GM23338 (cell line): ENCODE measurements around the gene MEGF11. TPM values are rescaled to one million over a fixed set of nuclear protein-coding genes. Genes with fewer than 3 reads are reported as not detected.
A peak's percentile ranks its signal among the peaks of the same experiment; 100 is the strongest.

ENCODE experiments used
- ATAC-seq: fragments of 200-7000 bp; cut with Tn5 transposase; 3 replicates; pipeline ENCODE4 v1.9.1; 2020
- DNase-seq: peaks from one replicate; pipeline ENCODE4 v3.0.0-alpha.2; 2015; ENCODE audit warnings: low spot score
- H2AFZ ChIP-seq: fragments of 200-600 bp; sonication (generic); 2 replicates; pipeline ENCODE4 v1.8.0; 2016; ENCODE audit warnings: antibody characterized with exemption, mild to moderate bottlenecking, moderate library complexity
- H3F3A ChIP-seq: fragments of 200-600 bp; sonication (generic); replicated peaks from 2 replicates; pipeline ENCODE4 v1.8.0; 2017; ENCODE audit warnings: antibody characterized with exemption, mixed run types, low read depth
- H3K27ac ChIP-seq: fragments of 200-600 bp; sonication (generic); 2 replicates; pipeline ENCODE4 v1.6.1; 2016; ENCODE audit warnings: low read depth
- H3K27me3 ChIP-seq: fragments of 200-600 bp; sonication (generic); 2 replicates; pipeline ENCODE4 v1.8.0; 2016; ENCODE audit warnings: mild to moderate bottlenecking, mixed run types, moderate library complexity; ENCODE audit not compliant: insufficient read depth
- H3K36me3 ChIP-seq: fragments of 200-600 bp; sonication (generic); 2 replicates; pipeline ENCODE4 v1.8.0; 2016; ENCODE audit warnings: mild to moderate bottlenecking; ENCODE audit not compliant: insufficient read depth
- H3K4me1 ChIP-seq: fragments of 200-600 bp; sonication (generic); 2 replicates; pipeline ENCODE4 v1.8.0; 2016; ENCODE audit warnings: mild to moderate bottlenecking, moderate library complexity; ENCODE audit not compliant: insufficient read depth
- H3K4me2 ChIP-seq: fragments of 200-600 bp; sonication (generic); 2 replicates; pipeline ENCODE4 v1.7.1; 2017; ENCODE audit warnings: mixed run types
- H3K4me3 ChIP-seq: fragments of 200-600 bp; sonication (generic); 2 replicates; pipeline ENCODE4 v1.6.1; 2016; ENCODE audit warnings: mixed run types
- H3K79me2 ChIP-seq: fragments of 200-600 bp; sonication (generic); replicated peaks from 2 replicates; pipeline ENCODE4 v1.8.0; 2017; ENCODE audit warnings: mild to moderate bottlenecking; ENCODE audit not compliant: insufficient read depth
- H3K9me2 ChIP-seq: fragments of 200-600 bp; sonication (generic); 2 replicates; pipeline ENCODE4 v1.8.0; 2017; ENCODE audit not compliant: insufficient read depth
- H4K20me1 ChIP-seq: fragments of 200-600 bp; sonication (generic); replicated peaks from 2 replicates; pipeline ENCODE4 v1.8.0; 2017; ENCODE audit warnings: mild to moderate bottlenecking; ENCODE audit not compliant: insufficient read depth
- H3K27ac Mint-ChIP-seq: 2 replicates; pipeline ENCODE4 v1.8.0; 2020; ENCODE audit warnings: inconsistent platforms, mild to moderate bottlenecking, moderate library complexity, mixed read lengths
- H3K27me3 Mint-ChIP-seq: 3 replicates; pipeline ENCODE4 v1.8.0; 2022; ENCODE audit warnings: low read depth, mild to moderate bottlenecking, moderate library complexity, mixed read lengths, inconsistent platforms; ENCODE audit not compliant: insufficient read depth, poor library complexity
- H3K36me3 Mint-ChIP-seq: 3 replicates; pipeline ENCODE4 v1.8.0; 2021; ENCODE audit warnings: low read depth, mild to moderate bottlenecking, inconsistent platforms, moderate library complexity, mixed read lengths
- H3K4me1 Mint-ChIP-seq: 3 replicates; pipeline ENCODE4 v1.8.0; 2020; ENCODE audit warnings: mild to moderate bottlenecking, inconsistent platforms, mixed read lengths
- H3K4me3 Mint-ChIP-seq: 3 replicates; pipeline ENCODE4 v1.8.0; 2021; ENCODE audit warnings: moderate library complexity, mild to moderate bottlenecking, inconsistent platforms, mixed read lengths
- H3K9me3 Mint-ChIP-seq: 3 replicates; pipeline ENCODE4 v1.8.0; 2020; ENCODE audit warnings: moderate library complexity, mild to moderate bottlenecking, inconsistent platforms, mixed read lengths
- CTCF ChIP-seq, 2 experiments: fragments of 200-600 bp in 1 of 2; sonication (generic) in 1 of 2; conservative IDR thresholded peaks; 2 replicates each; pipeline versions ENCODE4 v1.5.1 to v1.6.1; 2016 to 2017; ENCODE audit warnings: antibody characterized with exemption in 2 of 2, low read depth in 2 of 2, mild to moderate bottlenecking in 2 of 2, moderate library complexity in 1 of 2
- ETS1 ChIP-seq: IDR thresholded peaks from 2 replicates; pipeline ENCODE4 v1.6.1; 2016; ENCODE audit warnings: antibody characterized with exemption
- EZH2 ChIP-seq: fragments of 200-600 bp; sonication (generic); IDR thresholded peaks from one replicate; pipeline ENCODE4 v1.8.0; 2017; ENCODE audit warnings: antibody characterized with exemption, mild to moderate bottlenecking, low read depth; ENCODE audit not compliant: unreplicated experiment
- EZH2phosphoT487 ChIP-seq: fragments of 200-600 bp; sonication (generic); IDR thresholded peaks from one replicate; pipeline ENCODE4 v1.8.1; 2018; ENCODE audit warnings: antibody characterized with exemption; ENCODE audit not compliant: unreplicated experiment
- NANOG ChIP-seq: IDR thresholded peaks from 2 replicates; pipeline ENCODE4 v1.6.1; 2016; ENCODE audit warnings: antibody characterized with exemption, borderline replicate concordance
- POLR2AphosphoS5 ChIP-seq: IDR thresholded peaks from 2 replicates; pipeline ENCODE4 v1.6.1; 2016; ENCODE audit warnings: antibody characterized with exemption, low read depth
- REST ChIP-seq: IDR thresholded peaks from one replicate; pipeline ENCODE4 v1.6.1; 2018; ENCODE audit warnings: antibody characterized with exemption; ENCODE audit not compliant: unreplicated experiment
- STAT1 ChIP-seq: IDR thresholded peaks from one replicate; pipeline ENCODE4 v1.6.1; 2016; ENCODE audit warnings: antibody characterized with exemption; ENCODE audit not compliant: unreplicated experiment
- ZNF114 ChIP-seq: fragments of 250-450 bp; sonication (Bioruptor Pico); IDR thresholded peaks from 2 replicates; pipeline ENCODE4 v1.5.0; 2020; ENCODE audit warnings: mild to moderate bottlenecking, moderate library complexity
- ZNF331 ChIP-seq: fragments of 250-450 bp; sonication (Bioruptor Pico); IDR thresholded peaks from 2 replicates; pipeline ENCODE4 v1.5.0; 2020; ENCODE audit warnings: low read depth, mild to moderate bottlenecking, moderate library complexity
- polyA plus RNA-seq: library from polyadenylated mRNA; unstranded; fragments of >200 nt; fragmentation: Nextera tagmentation; extraction: Ambion mirVana; gene quantifications from 2 replicates; pipeline ENCODE4 v1.2.1, GENCODE V29; 2016
- total RNA-seq: library from RNA; depleted of rRNA; stranded (reverse); fragments of >200 nt; shearing (Covaris generic); gene quantifications from 2 replicates; pipeline ENCODE4 v1.2.3, GENCODE V29; 2014

Gene MEGF11
- total and polyA plus RNA-seq, 2 experiments from 2014 or later: 1.3 to 1.9 TPM

GRCh38 chr15:66241908-66242285 is 11.7 kb downstream of the MEGF11 start:
- H3K9me3 Mint-ChIP-seq: no peaks in the 10 kb centered on the region
- TF ChIP-seq ZNF114 (CRISPR knock-in tag): no peak
- Histone ChIP-seq H3K9me2 (0 out of 2 replicates have a peak, but pooled peaks cover 8% of the 10 kb centered on the region), H3K79me2 (no peaks in the 10 kb centered on the region), H3F3A (no peaks in the 10 kb centered on the region), H2AFZ (no peak overlapping the region), H3K4me1 (0 out of 2 replicates have a peak, but pooled peaks cover 9% of the 10 kb centered on the region), H3K36me3 (no peaks in the 10 kb centered on the region), H3K27me3 (no peaks in the 10 kb centered on the region), H3K4me3 (no peak overlapping the region), H4K20me1 (no peaks in the 10 kb centered on the region), H3K4me2 (no peak overlapping the region), H3K27ac (no peak overlapping the region)
- H3K4me3 Mint-ChIP-seq: no peak overlapping the region
- peaks cover 9% of the 10 kb centered on the region for H3K27me3 Mint-ChIP-seq
- DNase-seq (no peak), ATAC-seq (no peak)
- H3K36me3 Mint-ChIP-seq: no peaks in the 10 kb centered on the region
- H3K4me1 Mint-ChIP-seq: peaks cover 22% of the 10 kb centered on the region
- peak overlapping the region; percentile 4; the same call in 1 of the 2 replicates for H3K27ac Mint-ChIP-seq

GRCh38 chr15:66241087-66241907 is 12.3 kb downstream of the MEGF11 start:
- no peaks in the 10 kb centered on the region for H3K27me3 ChIP-seq
- no peak for TF ChIP-seq REST
- TF ChIP-seq CTCF (conservative IDR thresholded peaks at IDR 0.05; ENCODE audit: low read depth in 2 of 2): no peak
- TF ChIP-seq EZH2phosphoT487: no peak
- no peak for TF ChIP-seq EZH2
- TF ChIP-seq ETS1: no peak
- no peak for TF ChIP-seq STAT1
- no peak for TF ChIP-seq POLR2AphosphoS5
- no peak for TF ChIP-seq ZNF331 (CRISPR knock-in tag)
- TF ChIP-seq NANOG: no peak

More at GRCh38 chr15:66241087-66241907, 12.3 kb downstream of the MEGF11 start:
- Mint-ChIP-seq H3K27me3 (peaks cover 12% of the 10 kb centered on the region), H3K36me3 (no peaks in the 10 kb centered on the region), H3K4me1 (peaks cover 22% of the 10 kb centered on the region), H3K9me3 (no peaks in the 10 kb centered on the region), H3K4me3 (no peak overlapping the region), H3K27ac (peak overlapping the region; percentile 4; the same call in 1 of the 2 replicates)
- Histone ChIP-seq H3K4me2 (no peak overlapping the region), H4K20me1 (no peaks in the 10 kb centered on the region), H2AFZ (no peak overlapping the region), H3K27ac (no peak overlapping the region), H3K36me3 (no peaks in the 10 kb centered on the region), H3K4me1 (0 out of 2 replicates have a peak, but pooled peaks cover 9% of the 10 kb centered on the region), H3F3A (no peaks in the 10 kb centered on the region), H3K4me3 (no peak overlapping the region), H3K79me2 (no peaks in the 10 kb centered on the region), H3K9me2 (0 out of 2 replicates have a peak, but pooled peaks cover 8% of the 10 kb centered on the region)
- ATAC-seq (peak; percentile 38), DNase-seq (peak; percentile 40)
